GM19240 (cell line): ENCODE measurements around the gene EPB41L4A.

Experiments used
- DNase-seq: peaks from one replicate; pipeline ENCODE4 v3.0.0; 2011; ENCODE audit warnings: low spot score; ENCODE audit not compliant: insufficient read length

The EPB41L4A gene

DNA sequence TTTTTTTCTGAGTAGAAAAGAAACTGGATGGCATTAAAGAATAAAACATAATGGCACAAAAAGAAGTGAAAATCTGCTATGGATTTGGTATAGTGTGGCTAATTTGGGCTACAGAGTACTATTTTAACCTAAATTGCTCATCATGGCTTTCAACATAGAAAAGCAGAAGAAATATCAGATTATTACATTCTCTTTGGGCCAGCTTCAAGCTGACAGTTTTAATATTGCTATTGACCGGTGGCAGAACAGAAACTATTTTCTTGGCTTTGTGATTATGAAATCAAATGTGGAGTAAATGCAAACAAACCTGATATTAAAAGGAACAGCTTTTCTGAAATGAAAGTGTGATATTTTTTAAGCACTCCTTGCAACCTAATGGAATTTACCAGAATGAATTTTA is 301.5 kb downstream of the EPB41L4A start:
- DNase-seq = no peak

DNA sequence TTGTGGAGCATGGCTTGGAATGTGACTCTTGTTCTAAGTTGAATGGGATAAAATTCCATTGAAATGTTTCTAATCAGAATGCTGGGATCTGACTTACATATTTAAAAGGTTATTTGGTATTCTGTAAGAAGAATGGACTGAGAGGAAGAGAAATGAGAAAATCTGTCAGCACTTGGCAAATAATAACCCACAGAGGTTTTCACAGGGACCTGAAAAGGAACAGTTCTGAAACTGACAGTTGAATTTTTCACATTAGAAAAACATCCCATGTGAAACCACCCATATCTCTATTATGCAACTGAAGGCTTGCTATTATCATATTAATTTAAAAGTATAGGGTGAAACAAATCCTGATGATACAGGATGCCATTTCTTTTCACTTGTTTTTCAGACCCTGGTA is 302.7 kb downstream of the EPB41L4A start:
- DNase-seq = no peak

DNA sequence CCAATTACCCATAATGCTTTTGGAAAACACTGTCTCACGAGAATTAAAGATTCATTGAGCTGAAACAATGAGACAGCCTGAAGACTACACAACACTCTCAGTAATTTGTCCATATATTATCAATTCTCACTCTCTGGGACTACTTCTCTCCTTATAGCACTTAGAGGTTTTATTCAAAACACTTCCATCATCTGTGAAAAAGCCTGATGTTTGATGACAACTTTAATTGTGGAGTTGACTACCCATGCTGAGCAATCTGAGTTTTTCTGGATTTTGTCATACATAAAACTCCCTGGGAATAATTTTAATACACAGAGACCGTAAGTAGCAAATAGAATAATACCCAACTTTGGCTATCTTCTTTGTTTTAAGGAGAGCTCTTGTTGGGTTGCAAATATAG is 305.5 kb downstream of the EPB41L4A start:
- no peak for DNase-seq
